Fibroblast of peridontal ligament (primary cell): ENCODE measurements around the gene LRRTM1.

Experiments
- DNase-seq: peaks from one replicate; pipeline ENCODE4 v3.0.0-alpha.2; 2010; ENCODE audit errors: extremely low read depth

LRRTM1 gene

GRCh38 chr2:80303909-80304837 lies at the start of gene LRRTM1:
Gene LRRTM1 (minus strand): TSS chr2:80304752. CDS start chr2:80303819, 933 bp downstream.
- DNase-seq, result no peak

GRCh38 chr2:80351231-80351630 lies 46.7 kb upstream of the LRRTM1 start:
- no peak for DNase-seq

DNA sequence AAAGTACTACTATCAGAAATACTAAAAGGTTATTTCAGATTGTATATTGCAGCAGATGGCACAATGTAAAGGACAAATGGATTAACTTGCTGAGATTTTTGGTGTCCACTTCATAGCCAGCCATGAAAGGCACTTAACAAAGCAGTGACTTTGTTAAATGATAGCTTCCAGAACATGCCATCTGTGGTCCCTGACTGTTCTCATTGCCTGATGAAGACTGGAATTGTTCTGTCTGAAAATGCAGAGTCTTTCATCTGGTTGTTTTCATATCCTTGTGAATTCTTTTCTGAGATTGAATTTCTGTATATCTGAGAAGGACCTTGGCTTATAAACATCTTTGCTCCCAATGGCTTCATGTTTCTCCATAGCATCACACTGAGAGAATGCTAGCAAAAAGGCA lies 44.4 kb upstream of the LRRTM1 start:
- no peak for DNase-seq

DNA sequence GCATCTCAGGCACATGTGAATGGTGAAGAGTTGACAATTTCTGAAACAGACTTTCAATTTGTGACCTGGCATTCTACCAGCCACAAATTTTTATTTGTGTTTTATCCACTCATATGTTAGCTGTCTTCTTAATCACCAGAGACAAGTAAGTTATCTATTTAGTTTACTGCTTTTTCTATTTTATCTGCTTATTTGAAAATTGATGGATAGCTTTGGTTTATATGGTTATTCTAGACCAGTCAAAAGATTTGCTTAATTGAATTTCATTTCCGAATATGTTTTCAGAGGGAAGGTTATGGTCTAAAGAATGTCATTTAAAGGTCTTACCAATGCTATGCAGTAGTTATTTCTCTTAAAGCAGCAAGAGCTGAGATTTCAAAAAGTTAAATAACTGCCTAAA lies 43.5 kb upstream of the LRRTM1 start:
- DNase-seq, result no peak

DNA sequence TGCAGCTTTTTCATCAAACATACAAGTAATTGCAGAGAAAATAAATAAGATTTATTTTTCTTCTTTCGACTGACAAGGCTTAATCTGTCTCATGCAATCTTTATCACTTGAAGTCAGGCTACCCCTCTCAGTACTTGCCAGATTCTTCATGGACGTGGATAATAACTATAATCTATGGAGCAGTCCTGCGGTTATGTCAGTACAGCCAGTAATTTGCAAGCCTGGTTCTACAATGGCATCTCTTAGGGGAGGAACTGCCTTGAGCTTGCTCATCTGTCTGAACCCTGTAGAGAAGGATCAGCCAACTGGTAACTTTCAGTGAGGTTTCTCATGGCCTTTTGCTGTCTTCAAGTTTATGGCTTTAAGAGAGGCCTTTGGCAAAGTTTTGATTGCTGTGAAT lies 35.5 kb upstream of the LRRTM1 start:
- no peak for DNase-seq

DNA sequence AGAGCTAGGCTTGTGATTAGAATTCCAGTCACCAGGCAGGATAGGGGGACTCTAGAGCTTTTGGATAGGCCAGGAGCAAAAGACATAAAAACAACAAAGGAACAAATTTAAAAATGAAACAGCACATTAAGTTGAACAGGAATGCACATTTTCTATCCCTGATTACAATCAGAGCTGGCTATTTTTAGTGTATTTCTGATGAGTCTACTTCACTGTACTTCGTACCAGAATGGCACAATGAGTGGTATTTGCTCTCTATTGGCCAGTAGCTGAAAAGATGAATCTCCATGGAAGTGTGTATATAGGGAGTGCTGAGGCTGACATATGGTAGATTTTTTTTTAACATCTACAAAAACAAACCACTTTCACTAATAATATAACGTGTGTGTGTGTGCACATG lies 34.2 kb upstream of the LRRTM1 start:
- no peak for DNase-seq

GRCh38 chr2:80335411-80335810 lies 30.9 kb upstream of the LRRTM1 start:
- DNase-seq, result no peak

DNA sequence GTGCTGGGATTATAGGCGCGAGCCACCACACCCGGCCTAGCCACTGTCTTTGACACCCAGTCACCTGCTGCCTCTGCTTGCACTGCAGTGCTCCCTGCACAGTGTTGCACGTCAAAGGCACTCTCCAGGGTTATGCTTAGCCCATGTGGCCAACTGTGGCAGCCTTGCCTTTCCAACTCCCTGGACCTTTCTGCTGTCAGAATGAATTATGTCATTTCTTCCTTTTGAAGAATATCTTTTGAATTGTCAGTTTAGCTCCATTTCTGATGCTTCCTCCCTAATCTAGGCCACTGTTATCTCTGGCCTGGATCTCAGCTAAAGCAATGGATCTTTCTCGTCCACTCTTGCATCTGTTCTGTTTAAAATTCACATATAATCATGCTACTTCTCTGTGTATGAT lies 29.3 kb upstream of the LRRTM1 start:
- no peak for DNase-seq

DNA sequence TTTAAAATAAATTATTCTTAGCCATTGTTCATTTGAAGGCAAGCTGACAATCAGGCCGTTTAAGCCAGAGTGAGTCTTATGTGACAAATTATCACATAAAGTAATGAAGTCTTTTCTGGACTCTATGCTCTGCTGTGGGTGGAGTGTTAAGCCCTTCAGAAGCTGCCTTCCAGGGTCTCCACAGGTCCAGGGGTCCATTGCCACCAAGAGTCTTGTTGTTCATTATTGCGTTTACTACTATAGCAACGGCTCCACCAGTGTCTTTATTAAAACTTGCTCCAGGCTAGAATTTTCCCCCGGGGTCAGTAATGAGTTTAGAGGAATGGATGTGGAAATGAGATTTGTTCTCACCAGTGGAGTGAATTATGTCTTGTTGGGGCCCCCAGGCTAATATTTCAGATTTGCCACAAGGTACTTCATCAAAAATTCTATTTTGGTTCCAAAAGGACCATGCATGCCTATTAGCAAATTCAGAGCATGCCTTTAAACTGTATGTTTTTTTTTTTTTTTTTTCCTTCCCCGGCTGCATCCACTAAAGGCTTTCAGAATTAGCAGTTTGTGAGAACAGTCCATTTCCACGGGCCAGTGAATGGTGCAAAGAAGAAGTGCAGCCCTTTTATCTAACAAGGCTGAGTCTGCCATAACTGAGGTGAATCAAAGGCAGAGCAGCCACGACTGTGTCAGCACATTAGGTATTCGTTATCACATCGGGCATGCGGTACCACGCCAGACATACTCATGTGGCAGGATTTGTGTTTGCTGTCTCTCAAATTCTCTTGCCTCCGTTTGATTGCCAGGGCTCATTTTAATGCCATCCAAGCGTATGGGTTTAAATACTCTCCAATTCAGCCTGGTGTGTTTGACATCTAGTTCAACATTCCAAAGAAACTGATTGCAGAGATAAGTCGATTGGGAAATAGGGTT lies 26.2 kb upstream of the LRRTM1 start:
- DNase-seq, result no peak

GRCh38 chr2:80329491-80329890 lies 24.9 kb upstream of the LRRTM1 start:
- DNase-seq, result no peak

DNA sequence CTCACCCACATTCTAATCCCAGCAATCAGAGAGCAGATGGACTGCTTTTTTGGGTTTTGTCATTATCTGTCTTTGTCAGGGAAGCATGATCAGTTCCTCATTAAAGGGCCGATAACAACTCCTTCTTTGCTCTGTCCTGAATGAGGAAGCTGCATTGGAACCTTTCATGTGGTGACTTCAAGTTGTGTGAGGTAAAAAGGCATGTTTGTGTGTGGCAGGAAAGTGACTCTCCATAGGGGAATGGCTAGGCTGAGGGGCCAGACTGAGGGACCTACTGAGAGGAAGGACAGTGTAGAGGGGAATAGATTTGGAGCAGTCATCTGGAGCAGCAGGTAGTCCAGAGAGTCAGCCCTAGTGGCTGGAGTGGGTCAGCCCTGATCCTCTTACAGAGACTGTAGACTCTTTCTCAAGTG lies 23.6 kb upstream of the LRRTM1 start:
- DNase-seq, result no peak

GRCh38 chr2:80326861-80327260 lies 22.3 kb upstream of the LRRTM1 start:
- no peak for DNase-seq

DNA sequence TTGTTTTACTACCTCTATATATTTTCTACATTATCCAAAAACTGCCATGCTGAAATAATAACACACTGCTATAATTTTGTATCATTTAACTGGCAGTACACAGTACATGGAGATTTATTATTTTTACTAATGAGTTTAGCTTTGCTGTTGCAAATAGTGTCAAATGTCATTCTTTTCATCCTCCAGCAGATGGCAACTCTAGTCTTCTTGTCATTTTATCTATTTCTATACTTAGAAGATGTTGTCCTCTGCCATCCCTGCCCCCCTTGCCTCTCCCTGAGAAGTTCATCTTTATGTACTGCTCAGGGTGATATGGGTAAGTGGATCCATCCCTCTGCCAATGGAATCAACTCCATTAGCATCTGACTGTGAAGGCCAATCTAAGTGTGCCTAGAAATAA lies 21.7 kb upstream of the LRRTM1 start:
- DNase-seq, result peak; percentile 35

GRCh38 chr2:80324525-80324924 lies 20.0 kb upstream of the LRRTM1 start:
- DNase-seq, result no peak

DNA sequence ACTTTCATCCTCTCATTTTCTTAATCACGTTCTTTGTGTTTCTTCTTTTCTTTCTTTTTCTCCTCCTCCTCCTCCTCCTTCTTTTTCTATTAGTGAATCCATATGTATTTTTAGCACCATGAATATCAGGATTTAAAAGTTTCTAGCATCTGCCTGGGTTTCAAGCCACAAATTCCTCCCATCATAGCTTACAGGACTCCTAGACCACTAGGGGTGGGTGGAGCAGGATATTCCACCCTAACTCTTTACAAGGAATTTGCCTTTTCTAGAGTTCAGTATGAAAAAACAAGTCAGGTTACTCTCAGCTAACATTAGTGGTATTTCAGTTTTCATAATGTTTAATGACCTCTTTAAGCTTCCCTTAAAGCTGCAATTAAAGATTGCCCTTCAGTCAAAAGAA lies 19.1 kb upstream of the LRRTM1 start:
- DNase-seq, result no peak

DNA sequence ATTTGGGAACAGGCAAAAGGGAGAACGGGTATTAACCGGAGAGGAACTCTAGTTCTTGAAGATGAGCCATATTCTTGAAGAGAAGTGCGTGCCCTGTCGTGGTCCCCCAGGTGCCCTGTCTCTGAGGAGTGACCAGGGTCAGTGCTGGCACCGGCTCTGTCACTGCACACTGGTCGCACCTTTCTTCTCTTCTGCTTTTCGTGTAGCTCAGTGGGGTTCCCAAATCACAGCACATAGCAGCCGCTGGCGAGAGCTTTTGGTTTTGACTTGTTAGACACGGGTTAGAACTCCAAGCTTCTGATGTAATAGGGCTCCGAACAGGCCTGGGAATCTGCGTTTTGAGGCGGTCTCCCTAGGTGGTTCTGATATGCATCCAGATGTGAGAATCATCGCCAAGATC lies 18.4 kb upstream of the LRRTM1 start:
- no peak for DNase-seq

- no peak for DNase-seq
Observed at GRCh38 chr2:80322311-80322920, 17.9 kb upstream of the LRRTM1 start.

DNA sequence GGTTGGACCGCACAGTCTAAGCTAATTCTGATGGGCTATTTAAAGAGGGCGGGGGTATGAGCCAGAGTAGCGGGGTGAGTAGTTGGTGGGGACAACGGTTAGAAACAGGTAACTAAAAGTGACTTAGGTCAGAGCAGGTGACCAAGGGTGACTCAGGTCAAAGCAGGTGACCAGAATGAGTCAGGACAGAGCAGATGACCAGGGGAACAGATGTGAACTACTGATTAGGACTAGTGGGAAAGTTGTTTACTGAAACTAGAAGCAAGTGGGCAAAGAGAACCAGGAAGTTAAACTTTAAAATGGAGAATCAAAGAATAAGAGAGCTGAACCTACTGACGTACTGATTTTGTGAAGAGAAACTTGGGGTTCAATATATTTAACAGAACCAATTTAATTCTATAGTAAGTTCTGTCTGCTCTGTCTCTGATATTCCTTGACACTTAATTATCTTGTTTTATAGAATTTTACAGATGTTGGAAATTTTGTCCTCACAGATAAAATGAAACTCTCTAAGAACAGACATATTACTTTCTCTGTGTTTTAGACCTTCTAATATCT lies 7.8 kb upstream of the LRRTM1 start:
- no peak for DNase-seq

- DNase-seq, result no peak
Observed at GRCh38 chr2:80311304-80311703, 6.8 kb upstream of the LRRTM1 start.

- DNase-seq, result no peak
Observed at GRCh38 chr2:80303006-80303908, 1.3 kb downstream of the LRRTM1 start.
